GM21619 (cell line): ENCODE measurements around the gene MEI1.

Experiments used
- ATAC-seq: cut with Tn5 transposase; IDR thresholded peaks from one replicate; pipeline ENCODE4 v1.9.1; 2021; ENCODE audit not compliant: unreplicated experiment

Gene MEI1

GRCh38 chr22:41836551-41836950, 137.2 kb downstream of the MEI1 start:
- ATAC-seq: no peak

- ATAC-seq: no peak
Measured at GRCh38 chr22:41838842-41839618, 139.7 kb downstream of the MEI1 start.

DNA sequence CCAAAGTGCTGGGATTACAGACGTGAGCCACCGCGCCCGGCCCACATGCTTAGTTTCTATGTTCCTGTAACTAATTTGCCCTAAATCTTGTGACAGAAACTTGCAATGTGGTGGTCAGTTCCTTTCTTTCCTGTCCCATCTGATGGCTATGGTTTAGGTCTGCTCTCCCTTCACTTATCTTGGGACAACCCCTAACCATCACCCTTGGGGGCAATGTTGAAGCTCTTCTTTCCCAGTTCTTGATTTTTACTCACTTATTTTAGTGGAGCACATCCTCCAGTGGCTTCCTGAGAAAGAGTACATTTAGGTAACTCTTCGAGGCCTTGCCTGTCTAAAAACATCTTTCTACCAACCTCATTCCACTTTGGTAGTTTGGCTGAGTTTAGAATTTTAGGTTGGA, 140.9 kb downstream of the MEI1 start:
- no peak for ATAC-seq

GRCh38 chr22:41841085-41841712, 141.9 kb downstream of the MEI1 start:
- ATAC-seq: no peak

DNA sequence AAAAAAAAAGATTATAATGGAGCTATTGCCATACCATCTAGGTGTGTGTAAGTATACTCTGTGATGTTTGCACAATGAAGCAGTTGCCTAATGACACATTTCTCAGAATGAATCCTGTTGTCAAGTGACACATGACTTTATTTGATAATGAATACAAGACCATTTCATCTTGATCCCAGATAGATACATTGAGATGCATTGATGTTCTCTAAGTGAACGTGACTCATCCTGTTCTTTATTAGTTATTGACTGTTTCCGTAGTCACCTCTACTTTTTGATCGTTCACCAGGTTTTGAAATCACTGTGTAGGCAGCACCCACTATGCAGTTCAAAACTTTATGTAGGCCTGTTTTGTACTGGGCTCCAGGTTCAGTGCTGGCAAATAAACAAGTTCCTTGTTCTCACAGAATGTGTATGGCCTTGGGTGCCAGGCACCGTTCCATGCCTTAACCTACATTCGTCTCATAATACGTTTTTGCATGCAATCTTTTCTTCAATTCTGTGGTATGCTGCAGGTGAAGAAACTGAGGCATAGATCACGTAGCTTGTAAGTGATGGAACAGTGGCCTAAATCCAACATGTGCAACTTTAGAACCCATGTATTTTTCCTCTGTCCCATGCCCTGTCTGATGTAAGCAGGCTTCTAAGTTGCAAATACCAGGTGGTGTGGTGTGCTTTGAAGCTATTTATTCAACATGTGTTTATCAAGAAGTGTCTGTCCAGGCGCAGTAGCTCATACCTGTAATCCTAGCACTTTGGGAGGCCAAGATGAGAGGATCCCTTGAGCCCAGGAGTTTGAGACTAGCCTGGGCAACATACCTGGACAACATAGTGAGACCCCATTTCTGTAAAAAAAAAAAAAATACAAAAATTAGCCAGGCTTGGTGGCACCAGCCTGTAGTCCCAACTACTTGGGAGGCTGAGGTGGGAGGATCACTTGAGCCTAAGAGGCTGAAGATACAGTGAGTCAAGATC, 144.0 kb downstream of the MEI1 start:
- no peak for ATAC-seq

DNA sequence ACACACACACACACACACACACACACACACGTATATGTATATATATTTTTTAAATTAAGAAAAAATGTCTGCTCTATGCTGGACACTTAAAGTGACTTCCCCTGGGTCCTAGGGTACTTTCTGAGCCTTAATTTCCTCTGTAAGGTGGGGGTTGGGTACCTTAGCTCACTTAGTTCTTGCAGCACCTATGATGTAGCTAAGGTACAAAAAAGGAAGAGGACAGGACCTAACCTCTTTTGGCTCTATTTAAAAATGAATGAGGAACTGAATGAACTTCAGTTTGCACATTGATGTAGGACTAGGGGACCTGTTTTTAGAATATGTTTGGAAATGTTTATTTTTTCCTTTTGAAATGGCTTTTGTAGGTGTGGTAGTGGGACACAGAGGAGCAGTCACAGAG, 144.7 kb downstream of the MEI1 start:
- no peak for ATAC-seq

DNA sequence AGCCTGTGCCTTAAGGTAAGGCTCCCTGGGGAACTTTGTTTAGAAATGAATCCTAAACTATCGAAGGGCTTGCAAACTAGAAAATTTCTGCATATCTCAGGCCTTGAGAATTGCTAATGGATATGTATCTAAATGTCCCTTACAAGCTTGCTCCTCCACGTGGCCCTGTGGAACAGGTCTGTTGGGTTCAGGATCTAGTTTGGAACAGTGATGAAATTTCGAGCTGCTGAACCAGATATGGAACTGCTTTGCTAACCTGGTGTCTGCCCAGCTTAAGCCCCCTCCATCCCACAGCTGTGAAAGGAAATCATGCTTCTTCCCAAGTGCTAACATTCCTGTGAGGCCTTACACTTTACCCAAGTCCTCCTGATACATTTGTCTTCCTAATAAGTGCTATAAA, 145.2 kb downstream of the MEI1 start:
- ATAC-seq: no peak

GRCh38 chr22:41845380-41846267, 146.3 kb downstream of the MEI1 start:
- ATAC-seq: no peak

DNA sequence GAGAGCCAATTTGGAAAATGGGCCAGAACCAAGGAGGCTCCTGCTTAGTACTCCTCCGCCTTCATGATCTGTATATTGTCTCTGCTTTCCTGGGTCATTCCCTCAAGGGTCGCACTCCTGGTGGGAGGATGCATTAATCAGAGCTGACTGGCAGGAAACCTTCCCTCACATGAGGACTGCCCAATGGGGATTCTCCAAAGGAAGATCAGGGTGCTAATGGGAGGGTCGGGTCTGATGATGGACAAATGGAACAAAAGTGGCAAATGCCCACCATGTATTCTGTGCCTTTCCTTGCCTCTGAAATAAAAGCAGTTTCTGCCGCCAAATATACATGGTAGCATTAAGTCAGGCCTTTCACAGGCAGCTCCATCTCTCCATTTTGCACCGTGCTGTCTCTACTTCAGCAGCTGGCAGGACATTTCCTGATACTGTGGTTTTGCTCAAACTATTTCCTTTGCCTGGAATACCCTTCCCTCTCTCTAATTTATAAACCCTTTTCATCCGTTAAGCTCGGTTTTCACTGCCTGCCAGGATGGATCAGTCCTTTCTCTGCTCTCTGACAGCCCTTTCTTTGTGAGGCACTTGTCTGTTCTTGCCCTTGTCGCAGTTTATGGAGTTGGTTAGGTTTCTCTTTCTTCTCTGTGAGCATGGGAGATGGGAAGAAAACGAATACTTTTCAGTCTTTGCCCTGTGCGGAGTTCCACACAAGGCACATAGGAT, 147.1 kb downstream of the MEI1 start:
- ATAC-seq: no peak

DNA sequence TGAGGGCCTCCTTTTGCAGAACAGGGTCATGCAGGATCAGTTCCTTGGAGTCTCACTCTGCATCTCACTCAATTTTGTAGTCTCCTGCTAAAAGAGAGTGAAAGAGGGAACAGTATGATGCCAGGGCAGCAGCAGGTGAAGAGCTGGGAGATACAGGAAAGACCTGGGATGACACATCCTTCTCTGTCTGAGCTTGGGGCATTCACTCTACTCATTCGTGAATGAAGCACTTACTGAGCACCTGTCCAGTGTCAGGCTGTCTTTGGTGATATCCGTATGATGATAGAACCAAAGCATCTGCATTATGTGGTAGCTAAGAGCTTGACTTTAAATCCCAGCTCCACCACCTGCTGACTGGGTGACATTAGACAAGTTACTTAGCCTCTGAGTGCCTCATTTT, 148.0 kb downstream of the MEI1 start:
- ATAC-seq: no peak

DNA sequence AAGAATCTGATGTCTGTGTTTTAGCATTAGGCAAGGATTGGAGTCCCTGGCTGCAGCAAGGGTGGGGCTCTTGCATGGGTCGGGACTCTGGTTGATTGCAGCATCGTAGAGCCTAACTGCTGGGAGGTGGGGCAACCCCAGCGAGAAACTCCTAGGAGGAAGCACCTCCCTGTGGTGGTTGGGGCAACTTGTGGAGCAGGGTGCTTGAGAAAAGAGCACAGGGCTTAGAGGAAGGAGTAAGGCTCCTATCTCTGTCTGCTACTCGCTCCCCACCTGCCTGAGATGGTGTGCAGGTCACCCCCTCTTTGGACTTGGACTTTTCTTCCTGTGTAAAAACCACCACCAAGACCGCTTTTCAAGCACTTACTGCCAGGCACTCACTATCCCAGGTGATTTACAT, 149.2 kb downstream of the MEI1 start:
- no peak for ATAC-seq
